Epithelial cell of esophagus (primary cell): ENCODE measurements around the gene RELB.

Source experiments
- DNase-seq: peaks from one replicate; pipeline ENCODE4 v3.0.0; 2010; ENCODE audit warnings: low read depth
- H3K4me3 ChIP-seq: 2 replicates; pipeline ENCODE4 v1.5.1; 2011; ENCODE audit warnings: mild to moderate bottlenecking, low read length, control low read depth
- TF ChIP-seq, protein P1 (sequence below): IDR thresholded peaks from 2 replicates; pipeline ENCODE4 v1.5.1; 2011; ENCODE audit warnings: low read depth, mild to moderate bottlenecking, low read length, control low read depth, inconsistent platforms; ENCODE audit not compliant: insufficient read depth; ENCODE audit errors: missing control alignments

The RELB gene

DNA sequence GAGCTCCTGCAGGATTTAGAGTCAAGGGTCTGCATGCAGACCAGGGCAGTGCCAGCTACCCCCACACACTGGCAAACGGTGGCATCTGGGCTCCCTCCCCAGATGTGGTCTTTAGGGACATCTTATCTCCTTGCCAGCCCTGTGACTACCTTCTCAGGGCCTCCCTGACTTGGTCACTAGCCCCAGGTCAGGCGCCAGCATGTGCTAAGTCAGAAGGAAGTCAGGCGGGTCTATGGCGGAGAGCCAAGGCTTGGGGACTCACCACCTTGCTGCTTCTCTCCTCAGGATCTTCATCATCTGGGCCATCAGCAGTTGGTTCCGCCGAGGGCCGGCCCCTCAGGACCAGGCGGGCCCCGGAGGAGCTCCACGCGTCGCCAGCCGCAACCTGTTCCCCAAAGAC is 28.5 kb upstream of the RELB start:
- TF ChIP-seq, protein P1, sequence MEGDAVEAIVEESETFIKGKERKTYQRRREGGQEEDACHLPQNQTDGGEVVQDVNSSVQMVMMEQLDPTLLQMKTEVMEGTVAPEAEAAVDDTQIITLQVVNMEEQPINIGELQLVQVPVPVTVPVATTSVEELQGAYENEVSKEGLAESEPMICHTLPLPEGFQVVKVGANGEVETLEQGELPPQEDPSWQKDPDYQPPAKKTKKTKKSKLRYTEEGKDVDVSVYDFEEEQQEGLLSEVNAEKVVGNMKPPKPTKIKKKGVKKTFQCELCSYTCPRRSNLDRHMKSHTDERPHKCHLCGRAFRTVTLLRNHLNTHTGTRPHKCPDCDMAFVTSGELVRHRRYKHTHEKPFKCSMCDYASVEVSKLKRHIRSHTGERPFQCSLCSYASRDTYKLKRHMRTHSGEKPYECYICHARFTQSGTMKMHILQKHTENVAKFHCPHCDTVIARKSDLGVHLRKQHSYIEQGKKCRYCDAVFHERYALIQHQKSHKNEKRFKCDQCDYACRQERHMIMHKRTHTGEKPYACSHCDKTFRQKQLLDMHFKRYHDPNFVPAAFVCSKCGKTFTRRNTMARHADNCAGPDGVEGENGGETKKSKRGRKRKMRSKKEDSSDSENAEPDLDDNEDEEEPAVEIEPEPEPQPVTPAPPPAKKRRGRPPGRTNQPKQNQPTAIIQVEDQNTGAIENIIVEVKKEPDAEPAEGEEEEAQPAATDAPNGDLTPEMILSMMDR, result no peak
- no peak overlapping the region for H3K4me3 ChIP-seq
- no peak for DNase-seq

DNA sequence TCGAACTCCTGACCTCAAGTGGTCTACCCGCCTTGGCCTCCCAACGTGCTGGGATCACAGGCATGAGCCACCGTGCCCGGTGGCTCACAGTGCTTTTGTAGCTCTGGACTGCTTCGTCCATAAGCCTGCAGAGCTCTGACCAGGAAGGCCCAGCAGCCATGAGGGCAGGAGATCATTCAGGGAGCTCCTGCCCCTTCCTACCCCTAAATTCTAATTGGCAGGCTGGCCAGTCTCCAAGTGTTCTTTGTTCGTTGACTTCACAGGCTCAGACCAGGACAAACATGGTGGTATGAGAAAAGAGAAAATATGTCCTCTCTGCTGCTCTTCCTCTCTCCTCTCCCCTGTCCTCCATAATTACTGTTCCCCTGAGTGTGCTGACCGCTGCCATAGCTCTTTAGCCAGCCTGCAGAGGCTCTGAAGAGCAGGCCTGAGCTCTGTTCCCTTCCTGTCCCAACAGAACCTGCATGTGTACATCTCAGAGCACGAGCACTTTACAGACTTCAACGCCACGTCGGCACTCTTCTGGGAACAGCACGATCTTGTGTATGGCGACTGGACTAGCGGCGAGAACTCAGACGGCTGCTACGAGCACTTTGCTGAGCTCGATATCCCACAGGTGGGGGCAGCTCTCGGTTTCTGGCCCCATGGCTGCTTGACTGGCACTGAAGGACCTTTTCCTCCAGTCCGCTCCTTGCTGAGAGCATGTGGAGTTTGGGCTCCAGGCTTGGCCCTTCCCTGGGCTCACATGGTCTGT is 27.1 kb upstream of the RELB start:
- no peak overlapping the region for H3K4me3 ChIP-seq
- DNase-seq, result no peak
- TF ChIP-seq, protein P1, result no peak

DNA sequence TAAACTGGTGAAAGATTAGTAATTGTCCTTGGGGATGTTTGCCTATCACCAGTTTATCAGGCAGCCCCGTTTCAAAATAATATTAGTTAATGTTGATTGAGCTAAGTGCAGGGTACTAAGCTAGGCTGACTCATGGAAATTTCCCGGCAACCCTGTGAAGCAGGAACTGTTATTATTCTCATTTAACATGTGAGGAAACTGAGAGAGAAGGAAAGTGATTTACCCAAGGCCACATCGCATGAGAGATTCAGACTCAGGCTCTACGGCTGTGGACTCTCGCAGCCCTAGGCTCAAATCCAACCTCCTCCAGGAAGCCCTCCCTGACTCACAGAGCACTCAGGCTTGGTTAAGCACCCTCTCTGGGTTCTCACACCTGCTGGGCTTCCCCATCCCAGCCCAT is 26.4 kb upstream of the RELB start:
- TF ChIP-seq, protein P1, result no peak
- DNase-seq, result no peak
- no peak overlapping the region for H3K4me3 ChIP-seq

DNA sequence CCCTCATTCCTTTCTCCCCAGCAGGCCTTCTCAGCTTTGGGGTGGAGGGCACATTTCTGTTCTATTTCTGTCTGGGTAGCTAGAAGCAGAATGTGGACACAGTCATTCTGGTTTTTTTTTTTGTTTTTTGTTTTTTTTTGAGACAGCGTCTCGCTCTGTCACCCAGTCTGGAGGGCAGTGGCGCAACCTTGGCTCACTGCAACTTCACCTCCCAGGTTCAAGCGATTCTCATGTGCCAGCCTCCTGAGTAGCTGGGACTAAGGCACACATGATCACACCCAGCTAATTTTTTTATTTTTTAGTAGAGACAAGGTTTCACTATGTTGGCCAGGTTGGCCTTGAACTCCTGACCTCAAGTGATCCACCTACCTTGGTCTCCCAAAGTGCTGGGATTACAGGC is 25.8 kb upstream of the RELB start:
- no peak for DNase-seq
- TF ChIP-seq, protein P1, result no peak
- H3K4me3 ChIP-seq, result no peak overlapping the region

DNA sequence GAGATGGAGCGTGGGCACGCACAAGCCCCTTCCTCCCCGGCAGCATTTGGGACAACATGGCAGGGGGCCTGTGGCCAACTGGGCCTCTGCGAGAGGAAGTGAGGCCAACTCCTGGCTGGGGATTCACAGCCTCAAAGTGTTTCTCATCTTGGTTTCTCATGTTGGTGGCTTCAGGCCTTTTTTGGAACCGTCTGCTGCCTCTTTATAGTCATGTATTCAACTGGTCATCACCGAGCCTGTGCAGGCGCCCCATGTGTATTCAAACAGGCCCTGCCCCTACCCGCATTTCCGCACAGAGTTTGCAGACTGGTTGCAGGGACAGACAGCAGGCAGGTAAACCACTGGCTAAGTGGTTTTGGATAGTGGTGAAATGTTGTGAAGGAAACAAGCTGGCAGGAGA is 17.3 kb upstream of the RELB start:
- TF ChIP-seq, protein P1, result no peak
- DNase-seq, result no peak
- no peak overlapping the region for H3K4me3 ChIP-seq

DNA sequence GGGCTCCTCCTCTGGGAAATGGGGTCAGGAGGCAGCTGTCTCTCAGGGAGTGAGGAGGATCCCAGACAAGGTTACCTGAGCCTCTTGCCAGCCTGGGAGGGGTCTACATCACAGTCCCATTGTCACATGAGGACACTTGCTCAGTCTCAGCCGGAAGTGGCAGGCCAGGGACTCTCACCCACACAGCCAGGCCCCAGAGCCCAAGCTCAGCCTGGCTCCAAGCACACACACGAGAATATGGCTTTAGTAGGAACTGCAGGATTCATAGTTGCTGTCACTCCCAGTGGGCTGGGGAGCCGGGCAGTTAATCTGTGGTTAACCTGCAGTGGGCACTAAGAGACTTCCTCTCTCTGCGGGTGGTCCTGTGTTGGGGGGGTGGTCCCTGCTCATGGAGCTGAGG is 15.8 kb upstream of the RELB start:
- TF ChIP-seq, protein P1, result no peak
- no peak overlapping the region for H3K4me3 ChIP-seq
- DNase-seq, result no peak

DNA sequence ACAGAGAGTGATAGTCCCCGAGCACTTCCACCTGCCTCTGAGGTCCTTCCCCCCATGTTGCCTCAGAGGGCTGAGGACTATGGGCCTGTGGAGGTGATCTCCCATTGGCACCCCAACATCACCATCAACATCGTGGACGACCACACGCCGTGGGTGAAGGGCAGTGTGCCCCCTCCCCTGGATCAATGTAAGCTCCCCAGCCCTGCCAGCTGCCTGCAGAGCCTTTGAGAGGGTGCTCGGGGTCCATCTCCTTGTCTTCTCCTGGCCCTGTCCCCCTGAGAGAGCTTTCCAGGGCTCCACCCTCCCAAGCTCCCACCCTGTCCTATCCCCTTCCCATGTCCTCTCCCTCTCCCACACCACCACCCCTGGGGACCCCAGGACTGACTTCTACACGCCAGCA is 14.9 kb upstream of the RELB start:
- TF ChIP-seq, protein P1, result no peak
- DNase-seq, result no peak
- H3K4me3 ChIP-seq, result no peak overlapping the region
